Activated T-helper 2 cell treated with anti-CD3 and anti-CD28 coated beads, Interferon-gamma antibody, Interleukin-2, Interleukin-4, amounts not matched to agents 10 μg/mL and 5 μg/mL and 100 μg/mL, durations not matched to agents 14 hours and 24 hours and 36 hours (primary cell): ENCODE measurements around the gene CD55. TPM values are rescaled to one million over a fixed set of nuclear protein-coding genes. Genes with fewer than 3 reads are reported as not detected.

Source experiments
- DNase-seq: peaks from one replicate; pipeline ENCODE4 v3.0.0; 2021; ENCODE audit warnings: low spot score
- H3K27ac Mint-ChIP-seq: one replicate; pipeline ENCODE4 v1.8.0; 2021; ENCODE audit warnings: mixed read lengths
- H3K27me3 Mint-ChIP-seq: one replicate; pipeline ENCODE4 v1.8.0; 2021; ENCODE audit warnings: low read depth, mixed read lengths
- H3K36me3 Mint-ChIP-seq: one replicate; pipeline ENCODE4 v1.8.0; 2021; ENCODE audit warnings: low read depth, mixed read lengths
- H3K4me1 Mint-ChIP-seq: one replicate; pipeline ENCODE4 v1.8.0; 2021; ENCODE audit warnings: low read depth, mixed read lengths
- H3K4me3 Mint-ChIP-seq: one replicate; pipeline ENCODE4 v1.8.0; 2021; ENCODE audit warnings: low read depth, mild to moderate bottlenecking, moderate library complexity, mixed read lengths
- H3K9me3 Mint-ChIP-seq: one replicate; pipeline ENCODE4 v1.8.0; 2021; ENCODE audit warnings: mixed read lengths
- intact Hi-C: fragments of 100-400 bp; cut with micrococcal nuclease; formaldehyde crosslinking; loops from one replicate; pipeline ENCODE4 v1.15.1; 2023
- total RNA-seq: library from RNA; stranded (reverse); gene quantifications from 2 replicates; pipeline ENCODE4 v1.2.3, GENCODE V29; 2022

The CD55 gene
- total RNA-seq, 1 donor from 2014 or later, result 132 TPM

DNA sequence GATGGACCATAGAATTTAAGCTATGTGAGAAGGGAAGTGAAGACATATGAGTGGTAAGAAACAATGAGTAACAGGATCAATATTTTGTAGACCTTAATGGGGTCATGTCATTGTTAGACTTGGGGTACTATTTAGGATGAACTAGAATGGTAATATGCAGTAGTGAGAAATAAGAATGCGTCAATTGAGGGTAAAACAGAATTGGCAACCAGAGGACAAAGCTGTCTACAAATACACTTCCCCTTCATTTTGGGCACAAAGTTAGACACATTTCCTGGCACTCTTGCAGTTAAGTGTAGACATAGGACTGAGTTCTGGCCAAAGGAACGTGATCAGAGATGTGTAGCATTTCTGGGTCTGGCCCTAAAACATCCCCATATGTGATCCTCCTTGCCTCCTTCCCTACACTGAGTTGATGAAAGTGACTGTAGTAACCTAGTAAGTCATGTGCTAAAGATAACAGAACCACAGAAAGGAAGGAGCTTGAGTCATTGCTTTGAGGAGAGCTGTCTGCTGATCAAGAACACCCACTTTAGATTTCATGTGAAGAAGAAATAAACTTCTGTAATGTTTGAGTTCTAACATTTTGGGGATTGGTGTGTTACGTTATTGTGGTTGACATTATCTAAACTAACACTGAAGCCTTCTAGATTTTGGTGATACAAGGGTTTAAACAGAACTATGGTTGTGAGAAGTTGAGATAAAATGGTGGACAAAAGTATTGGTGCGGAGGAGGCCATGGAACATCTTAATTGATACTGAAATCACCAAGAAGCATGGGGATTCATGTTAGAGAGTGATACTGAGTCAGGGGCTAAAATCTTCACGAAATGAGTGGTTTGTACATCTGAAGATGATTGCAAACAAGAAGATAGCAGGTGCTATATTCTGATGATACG lies 41.7 kb downstream of the CD55 start:
- intact Hi-C loops, result loop anchor here (1.0 kb wide), 8 partner anchors 18 to 266 kb away; partner anchors contain the start of gene CD55
- no peak overlapping the region for H3K4me3 Mint-ChIP-seq
- H3K27me3 Mint-ChIP-seq, result no peaks in the 10 kb centered on the region
- DNase-seq, result no peak
- H3K9me3 Mint-ChIP-seq, result no peaks in the 10 kb centered on the region
- no peak overlapping the region for H3K27ac Mint-ChIP-seq
- peaks cover 34% of the 10 kb centered on the region for H3K36me3 Mint-ChIP-seq
- peaks cover 2% of the 10 kb centered on the region for H3K4me1 Mint-ChIP-seq

DNA sequence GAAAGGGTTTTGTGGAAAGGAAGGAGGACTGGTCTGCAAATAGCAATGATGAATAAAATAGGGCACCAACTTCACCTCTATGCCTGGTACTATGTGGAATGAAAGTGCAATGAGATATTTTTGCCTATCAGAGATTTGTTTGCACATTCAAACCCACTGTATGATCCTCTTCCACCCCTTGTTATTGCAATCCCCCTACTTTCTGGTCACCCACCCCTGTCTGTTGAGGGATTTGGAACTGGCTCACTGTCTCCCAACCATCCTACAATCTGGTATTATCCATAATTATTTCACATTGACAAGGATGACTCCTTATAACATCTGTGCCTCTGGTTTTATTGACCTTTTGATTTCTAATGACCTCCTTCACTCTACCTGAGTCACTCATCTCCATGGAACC lies 42.4 kb downstream of the CD55 start:
- H3K4me3 Mint-ChIP-seq, result no peak overlapping the region
- DNase-seq, result no peak
- no peaks in the 10 kb centered on the region for H3K9me3 Mint-ChIP-seq
- H3K27ac Mint-ChIP-seq, result no peak overlapping the region
- intact Hi-C loops, result loop anchor here (1.0 kb wide), 8 partner anchors 19 to 267 kb away; partner anchors contain the start of gene CD55
- no peaks in the 10 kb centered on the region for H3K4me1 Mint-ChIP-seq
- H3K36me3 Mint-ChIP-seq, result peaks cover 30% of the 10 kb centered on the region
- H3K27me3 Mint-ChIP-seq, result no peaks in the 10 kb centered on the region

DNA sequence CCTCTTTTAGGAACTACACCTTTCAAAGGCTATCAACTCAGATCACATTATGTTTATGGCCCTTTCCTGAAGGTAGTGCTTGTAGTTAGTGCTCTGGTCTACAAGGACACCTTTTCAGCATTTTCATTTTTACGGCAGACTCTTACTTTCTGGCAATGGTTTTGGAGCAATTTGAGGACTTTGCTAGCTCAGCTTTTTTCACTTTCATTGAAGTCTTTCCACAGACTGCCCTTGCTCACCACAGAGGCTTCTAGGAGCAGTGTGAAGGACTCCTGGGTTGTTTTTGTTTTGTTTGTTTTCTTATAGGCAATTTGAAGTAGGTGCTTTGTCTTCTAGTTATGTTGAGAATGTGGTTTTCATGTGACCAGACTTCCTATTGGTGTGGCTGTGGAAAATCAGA lies 43.1 kb downstream of the CD55 start:
- Mint-ChIP-seq H3K27me3 (no peaks in the 10 kb centered on the region), H3K9me3 (no peaks in the 10 kb centered on the region), H3K4me1 (no peaks in the 10 kb centered on the region), H3K4me3 (no peak overlapping the region), H3K27ac (no peak overlapping the region), H3K36me3 (peaks cover 24% of the 10 kb centered on the region)
- DNase-seq, result no peak
- intact Hi-C loops, result no loop called here

DNA sequence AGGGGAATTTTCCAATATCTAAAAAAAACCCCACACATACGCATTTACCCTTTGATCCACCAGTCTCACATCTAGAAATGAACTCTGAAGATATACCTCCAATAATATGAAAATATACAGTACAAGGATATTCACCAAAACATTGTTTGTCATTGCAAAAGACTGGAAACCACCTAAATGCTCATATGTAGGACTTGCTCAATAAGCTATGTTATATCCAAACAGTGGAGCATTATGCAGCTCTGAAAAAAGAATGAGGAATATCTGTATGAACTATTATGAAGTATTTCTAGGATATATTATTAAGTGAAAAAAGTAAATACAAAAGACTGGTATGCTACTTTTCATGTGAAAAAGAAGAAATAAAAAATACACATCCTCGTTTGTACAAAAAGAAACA lies 43.6 kb downstream of the CD55 start:
- H3K9me3 Mint-ChIP-seq, result no peaks in the 10 kb centered on the region
- peaks cover 19% of the 10 kb centered on the region for H3K36me3 Mint-ChIP-seq
- no peaks in the 10 kb centered on the region for H3K4me1 Mint-ChIP-seq
- no peak overlapping the region for H3K27ac Mint-ChIP-seq
- no peaks in the 10 kb centered on the region for H3K27me3 Mint-ChIP-seq
- intact Hi-C loops, result no loop called here
- H3K4me3 Mint-ChIP-seq, result no peak overlapping the region
- no peak for DNase-seq

DNA sequence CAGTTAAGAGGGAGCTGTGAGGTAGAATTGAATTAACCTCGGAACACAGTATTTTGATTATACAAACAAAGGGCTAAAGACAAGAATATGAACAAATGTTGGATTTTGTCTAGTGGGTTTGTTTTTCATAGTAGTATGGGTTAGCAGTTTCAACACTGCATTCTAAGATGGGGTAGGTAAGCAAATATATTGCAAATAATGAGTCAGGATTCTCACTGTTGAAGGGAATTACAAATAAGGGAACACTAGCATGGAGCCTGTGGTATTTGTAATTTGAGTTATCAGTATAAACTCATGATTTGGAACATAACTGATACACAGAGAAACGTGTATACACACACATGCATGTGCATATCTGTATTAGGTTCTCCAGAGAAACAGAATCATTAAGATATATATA lies 44.5 kb downstream of the CD55 start:
- no peak for DNase-seq
- Mint-ChIP-seq H3K27ac (no peak overlapping the region), H3K36me3 (peaks cover 19% of the 10 kb centered on the region), H3K27me3 (no peaks in the 10 kb centered on the region), H3K4me1 (no peaks in the 10 kb centered on the region), H3K9me3 (no peaks in the 10 kb centered on the region), H3K4me3 (no peak overlapping the region)
- intact Hi-C loops, result no loop called here

DNA sequence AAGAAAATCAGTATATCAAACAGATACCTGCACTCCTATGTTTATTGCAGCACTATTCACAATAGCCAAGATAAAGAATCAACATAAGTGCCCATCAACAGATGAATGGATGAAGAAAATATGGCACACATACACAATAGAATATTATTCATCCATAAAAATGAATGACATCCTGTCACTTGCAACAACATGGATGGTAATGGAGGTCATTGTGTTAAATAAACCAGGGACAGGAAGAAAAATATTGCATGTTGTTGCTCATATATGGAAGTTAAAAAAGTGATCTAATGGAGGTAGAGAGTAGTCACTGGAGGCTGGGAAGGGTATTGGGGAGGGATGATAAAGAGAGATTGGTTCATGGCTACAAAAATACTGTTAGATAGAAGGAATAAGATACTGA lies 67.2 kb downstream of the CD55 start:
- H3K4me3 Mint-ChIP-seq, result no peak overlapping the region
- H3K9me3 Mint-ChIP-seq, result peaks cover 43% of the 10 kb centered on the region
- peaks cover 4% of the 10 kb centered on the region for H3K36me3 Mint-ChIP-seq
- no peak for DNase-seq
- H3K27ac Mint-ChIP-seq, result no peak overlapping the region
- peaks cover 8% of the 10 kb centered on the region for H3K4me1 Mint-ChIP-seq
- intact Hi-C loops, result no loop called here
- no peaks in the 10 kb centered on the region for H3K27me3 Mint-ChIP-seq

DNA sequence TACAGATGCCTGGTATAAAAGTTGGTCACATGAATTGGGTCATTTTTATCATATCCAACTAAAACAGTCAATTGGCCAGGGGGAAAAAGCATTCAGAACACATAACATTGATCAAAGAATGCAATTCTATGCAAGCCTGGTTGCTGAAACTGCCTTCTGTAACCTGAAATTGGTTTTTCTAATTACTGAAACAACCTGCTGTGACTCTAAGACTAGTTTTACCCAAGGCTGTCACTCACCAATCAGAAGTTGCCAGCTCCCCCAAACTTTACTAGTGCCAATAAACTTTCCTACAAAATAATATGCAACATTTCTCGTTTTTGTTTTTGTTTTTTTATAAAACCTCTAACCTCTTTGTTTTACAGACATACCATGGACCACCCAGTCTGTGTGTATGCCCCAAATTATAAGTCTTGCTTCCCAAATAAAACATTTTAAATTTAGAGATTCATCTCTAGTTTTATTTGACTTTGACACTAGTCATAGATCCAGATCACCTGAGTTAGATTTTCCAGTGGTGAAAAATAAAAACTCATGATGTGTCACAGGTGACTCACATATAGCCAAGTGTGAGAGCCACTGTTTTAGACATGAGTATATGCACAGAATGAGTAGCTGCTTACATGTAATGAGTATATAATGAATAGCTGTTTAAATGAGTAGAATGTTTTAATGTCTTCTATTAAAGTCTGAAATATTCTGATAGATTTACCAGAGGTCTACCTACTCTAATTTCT lies 68.4 kb downstream of the CD55 start:
- Mint-ChIP-seq H3K4me1 (peaks cover 8% of the 10 kb centered on the region), H3K27ac (peak overlapping the region; percentile 82), H3K27me3 (no peaks in the 10 kb centered on the region), H3K4me3 (no peak overlapping the region), H3K36me3 (peaks cover 4% of the 10 kb centered on the region), H3K9me3 (peaks cover 32% of the 10 kb centered on the region)
- intact Hi-C loops, result loop anchor here (1.0 to 2.0 kb wide), 4 partner anchors 15 to 69 kb away; partner anchors contain the start of gene CD55
- DNase-seq, result no peak

DNA sequence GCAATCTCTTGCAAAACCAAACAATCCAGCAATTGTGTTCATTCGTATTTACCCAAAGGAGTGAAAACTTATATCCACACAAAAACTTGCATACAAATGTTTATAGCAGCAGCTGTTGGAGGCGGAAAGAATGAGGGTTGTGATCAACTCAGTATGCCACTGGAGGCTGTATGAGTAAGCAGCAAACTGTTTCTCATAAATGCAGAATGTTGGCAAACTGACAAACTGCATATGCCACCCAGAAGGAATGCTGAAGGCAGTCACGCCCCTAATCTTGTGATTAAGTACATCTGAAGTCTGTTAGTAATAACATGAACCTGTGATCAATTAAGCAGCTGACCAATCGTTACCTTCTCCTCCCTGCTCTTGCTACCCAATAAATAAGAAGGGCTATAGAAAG lies 72.1 kb downstream of the CD55 start:
- Mint-ChIP-seq H3K4me3 (no peak overlapping the region), H3K4me1 (peaks cover 13% of the 10 kb centered on the region), H3K36me3 (no peaks in the 10 kb centered on the region), H3K27ac (no peak overlapping the region), H3K9me3 (peaks cover 7% of the 10 kb centered on the region), H3K27me3 (no peaks in the 10 kb centered on the region)
- no peak for DNase-seq
- intact Hi-C loops, result no loop called here

DNA sequence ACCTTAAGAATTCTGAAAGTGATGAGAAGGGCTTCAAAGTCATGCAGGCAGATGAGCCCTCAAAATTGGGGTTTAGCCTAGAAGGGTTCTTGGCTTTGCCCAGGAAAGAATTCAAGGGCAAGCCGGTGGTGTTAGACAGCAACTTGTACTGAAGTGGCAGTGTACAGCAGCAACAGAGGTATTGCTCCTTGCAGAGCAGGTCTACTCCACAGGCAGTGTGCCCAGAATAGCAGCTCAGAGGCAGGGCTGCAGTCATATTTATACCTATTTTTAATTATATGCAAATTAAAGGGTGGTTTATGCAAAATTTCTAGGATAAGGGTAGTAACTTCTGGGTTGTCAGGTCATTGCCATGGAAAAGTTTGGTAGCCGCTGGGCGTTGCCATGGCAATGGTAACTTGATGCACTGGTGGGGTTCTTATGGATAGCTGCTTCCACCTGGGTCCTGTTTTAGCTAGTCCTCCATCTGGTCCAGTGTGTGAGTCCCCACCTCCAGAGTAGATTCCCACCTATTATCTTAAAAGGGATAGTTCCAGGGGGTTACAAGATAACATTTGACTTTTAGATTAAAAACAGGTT lies 74.8 kb downstream of the CD55 start:
- Mint-ChIP-seq H3K4me1 (peaks cover 7% of the 10 kb centered on the region), H3K27ac (no peak overlapping the region), H3K9me3 (peaks cover 11% of the 10 kb centered on the region), H3K27me3 (no peaks in the 10 kb centered on the region), H3K36me3 (no peaks in the 10 kb centered on the region), H3K4me3 (no peak overlapping the region)
- intact Hi-C loops, result no loop called here
- DNase-seq, result no peak

DNA sequence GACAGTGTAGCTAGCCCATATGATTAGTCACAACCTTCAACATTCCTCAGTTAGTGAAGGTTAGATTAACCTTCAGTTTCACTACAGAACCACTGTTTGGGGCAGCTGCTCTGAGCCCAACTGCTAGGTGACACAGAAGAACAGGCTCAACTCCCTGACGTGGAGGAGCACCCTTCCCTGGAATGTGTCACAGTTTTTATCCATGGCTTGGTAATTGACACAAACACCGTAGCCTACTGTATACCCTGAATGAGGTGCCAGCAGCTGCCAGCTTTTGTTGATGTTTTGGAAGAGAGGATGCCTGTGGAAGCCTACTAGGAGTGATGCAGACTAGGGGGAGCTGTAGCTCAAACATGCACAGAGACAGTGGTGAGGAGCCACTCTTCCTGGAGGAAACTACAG lies 76.0 kb downstream of the CD55 start:
- DNase-seq, result no peak
- Mint-ChIP-seq H3K36me3 (no peaks in the 10 kb centered on the region), H3K9me3 (peaks cover 6% of the 10 kb centered on the region), H3K4me3 (no peak overlapping the region), H3K27ac (no peak overlapping the region), H3K4me1 (peaks cover 7% of the 10 kb centered on the region), H3K27me3 (no peaks in the 10 kb centered on the region)
- intact Hi-C loops, result no loop called here

DNA sequence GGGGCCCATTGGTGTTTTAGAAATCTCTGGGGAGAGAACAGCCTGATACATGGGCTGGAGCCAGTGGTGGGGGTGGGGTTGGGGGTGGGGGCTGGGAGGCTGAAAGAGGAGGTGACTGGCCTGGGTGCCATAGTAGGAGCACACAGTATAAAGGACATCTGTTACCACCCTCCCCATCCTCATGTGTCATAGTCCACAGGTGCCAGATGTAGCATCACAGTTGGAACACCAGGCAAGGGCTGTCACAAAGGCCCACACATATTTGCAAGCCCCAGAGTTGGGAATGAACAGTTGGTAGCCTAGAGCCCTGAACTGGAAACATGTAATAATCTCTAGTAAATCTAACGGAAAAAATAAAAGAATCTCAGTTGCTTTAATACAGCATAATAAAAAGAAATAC lies 77.5 kb downstream of the CD55 start:
- no peak overlapping the region for H3K27ac Mint-ChIP-seq
- peaks cover 6% of the 10 kb centered on the region for H3K9me3 Mint-ChIP-seq
- no peak for DNase-seq
- H3K4me3 Mint-ChIP-seq, result no peak overlapping the region
- H3K4me1 Mint-ChIP-seq, result peaks cover 5% of the 10 kb centered on the region
- no peaks in the 10 kb centered on the region for H3K36me3 Mint-ChIP-seq
- H3K27me3 Mint-ChIP-seq, result no peaks in the 10 kb centered on the region
- intact Hi-C loops, result no loop called here

DNA sequence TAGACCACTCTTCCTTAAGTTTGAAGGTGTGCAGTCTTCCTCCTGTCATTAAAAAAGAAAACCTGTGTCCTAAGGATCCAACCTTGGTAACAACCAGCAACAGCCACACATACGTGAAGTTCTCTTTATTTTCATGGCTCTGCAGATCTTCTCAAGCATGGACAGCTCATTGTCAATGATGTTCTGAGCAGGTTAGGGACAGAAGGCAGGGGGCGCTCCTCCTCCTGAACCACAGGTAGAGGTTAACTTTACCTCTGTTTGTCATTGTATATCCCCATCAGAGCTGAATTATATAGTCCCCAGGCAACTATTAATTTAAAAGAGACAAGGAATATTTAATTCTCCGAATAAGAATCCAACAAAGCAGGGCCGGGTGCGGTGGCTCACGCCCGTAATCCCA lies 80.1 kb downstream of the CD55 start:
- H3K9me3 Mint-ChIP-seq, result peaks cover 6% of the 10 kb centered on the region
- H3K27ac Mint-ChIP-seq, result no peak overlapping the region
- intact Hi-C loops, result loop anchor here (10.0 kb wide), 2 partner anchors 137 to 347 kb away; partner anchors contain the start of genes PFKFB2 and YOD1
- no peak for DNase-seq
- H3K27me3 Mint-ChIP-seq, result no peaks in the 10 kb centered on the region
- H3K4me3 Mint-ChIP-seq, result no peak overlapping the region
- H3K4me1 Mint-ChIP-seq, result peaks cover 9% of the 10 kb centered on the region
- no peaks in the 10 kb centered on the region for H3K36me3 Mint-ChIP-seq
